ENCODE data around the gene ZBTB20.

GRCh38 chr3:114336857-114337256 lies 810.2 kb downstream of the ZBTB20 start:
- TF ChIP-seq CTCF (IDR thresholded peaks at IDR 0.05; ENCODE audit: low read depth, low read length, poor library complexity, severe bottlenecking): no peak
- no peak for TF ChIP-seq EZH2phosphoT487 (IDR thresholded peaks at IDR 0.05; ENCODE audit: borderline replicate concordance, low read length)
